ENCODE results near the gene SLC22A4. TPM values are rescaled to one million over a fixed set of nuclear protein-coding genes. Genes with fewer than 3 reads are reported as not detected.

The SLC22A4 gene
- total RNA-seq, 1 experiment from 2014 or later: 0.72 TPM

DNA sequence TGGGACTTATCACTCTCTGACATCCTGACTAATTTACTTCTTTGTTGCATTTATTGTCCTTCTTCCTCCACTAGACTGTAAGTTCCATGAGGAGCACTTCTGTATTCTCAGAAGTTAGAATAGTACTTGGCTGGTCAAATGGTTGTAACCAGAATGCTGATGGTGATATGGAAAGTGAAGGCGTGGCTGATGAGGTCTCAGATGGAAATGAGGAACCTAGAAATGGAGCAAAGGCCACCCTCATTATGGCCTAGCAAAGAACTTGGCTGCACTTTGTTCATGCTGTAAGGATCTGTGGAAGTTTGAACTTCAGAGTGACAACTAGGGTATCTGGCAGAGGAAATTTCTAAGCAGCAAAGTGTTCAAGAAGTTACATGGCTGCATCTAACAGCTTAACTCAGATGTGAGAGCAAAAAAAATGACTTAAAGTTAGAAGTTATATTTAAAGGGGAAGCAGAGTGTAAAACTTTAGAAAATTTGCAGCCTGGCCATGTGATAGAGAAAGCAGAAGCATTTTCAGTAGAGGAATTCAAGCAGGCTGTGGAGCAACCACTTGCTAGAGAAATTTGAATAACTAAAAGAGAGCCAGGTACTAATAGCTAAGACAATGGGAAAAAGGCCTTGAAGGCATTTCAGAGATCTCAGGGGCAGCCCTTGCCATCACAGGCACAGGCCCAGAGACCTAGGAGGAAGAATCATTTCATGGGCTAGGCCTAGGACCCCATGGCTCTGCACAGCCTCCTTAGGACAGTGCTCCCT lies 60.4 kb downstream of the SLC22A4 start:
- Histone ChIP-seq H2BK15ac (ENCODE audit: low read depth, low read length) (no peak overlapping the region), H3K27me3 (ENCODE audit: insufficient read depth, low read length) (no peaks in the 10 kb centered on the region), H3T11ph (ENCODE audit: low read length) (no peak overlapping the region), H3K4ac (ENCODE audit: low read depth, low read length) (no peak overlapping the region), H2AK5ac (ENCODE audit: insufficient read length, low read length) (no peak overlapping the region), H3K23ac (ENCODE audit: insufficient read length, low read depth, low read length) (no peak overlapping the region), H3K9me3 (ENCODE audit: control insufficient read depth, low read depth, low read length) (peaks cover 12% of the 10 kb centered on the region), H4K8ac (replicated peaks; ENCODE audit: insufficient read length, low read depth, low read length) (no peak overlapping the region), H3K23me2 (ENCODE audit: insufficient read length, low read depth, low read length, poor library complexity, severe bottlenecking) (no peaks in the 10 kb centered on the region), H3K18ac (ENCODE audit: insufficient read length, low read depth, low read length) (peak overlapping the region; percentile 27), H3K79me2 (ENCODE audit: insufficient read depth, low read length) (no peaks in the 10 kb centered on the region), H3K4me1 (ENCODE audit: insufficient read depth, low read length) (peaks cover 3% of the 10 kb centered on the region; the same call in 1 of the 2 replicates), H2BK20ac (ENCODE audit: low read depth, low read length, poor library complexity, severe bottlenecking) (no peak overlapping the region), H3K4me2 (ENCODE audit: insufficient read depth, insufficient read length, low read length) (no peak overlapping the region), H3K27ac (ENCODE audit: insufficient read length, low read depth, low read length) (no peak overlapping the region), H3K79me1 (ENCODE audit: insufficient read depth, low read depth, low read length, poor library complexity, severe bottlenecking) (no peaks in the 10 kb centered on the region), H4K5ac (ENCODE audit: insufficient read length, low read depth, low read length) (no peak overlapping the region), H3K14ac (ENCODE audit: insufficient read depth, low read length) (no peak overlapping the region; the same call in 1 of the 2 replicates), H3K9ac (ENCODE audit: extremely low read depth, insufficient read length, low read length) (no peak overlapping the region), H2BK120ac (ENCODE audit: low read depth, low read length, poor library complexity, severe bottlenecking) (no peak overlapping the region), H3K56ac (ENCODE audit: insufficient read length, low read depth, low read length) (no peak overlapping the region), H2BK5ac (ENCODE audit: insufficient read length, low read length) (no peak overlapping the region), H4K20me1 (ENCODE audit: control insufficient read depth, insufficient read depth, insufficient read length) (no peaks in the 10 kb centered on the region), H2AFZ (ENCODE audit: low read length) (no peak overlapping the region), H2BK12ac (ENCODE audit: insufficient read length, low read depth, low read length) (no peak overlapping the region), H4K91ac (ENCODE audit: insufficient read length, low read depth, low read length) (no peak overlapping the region)
- peaks cover 7 to 12% of the 10 kb centered on the region in 2 experiments for H3K4me1 Mint-ChIP-seq
- TF ChIP-seq, protein P1, sequence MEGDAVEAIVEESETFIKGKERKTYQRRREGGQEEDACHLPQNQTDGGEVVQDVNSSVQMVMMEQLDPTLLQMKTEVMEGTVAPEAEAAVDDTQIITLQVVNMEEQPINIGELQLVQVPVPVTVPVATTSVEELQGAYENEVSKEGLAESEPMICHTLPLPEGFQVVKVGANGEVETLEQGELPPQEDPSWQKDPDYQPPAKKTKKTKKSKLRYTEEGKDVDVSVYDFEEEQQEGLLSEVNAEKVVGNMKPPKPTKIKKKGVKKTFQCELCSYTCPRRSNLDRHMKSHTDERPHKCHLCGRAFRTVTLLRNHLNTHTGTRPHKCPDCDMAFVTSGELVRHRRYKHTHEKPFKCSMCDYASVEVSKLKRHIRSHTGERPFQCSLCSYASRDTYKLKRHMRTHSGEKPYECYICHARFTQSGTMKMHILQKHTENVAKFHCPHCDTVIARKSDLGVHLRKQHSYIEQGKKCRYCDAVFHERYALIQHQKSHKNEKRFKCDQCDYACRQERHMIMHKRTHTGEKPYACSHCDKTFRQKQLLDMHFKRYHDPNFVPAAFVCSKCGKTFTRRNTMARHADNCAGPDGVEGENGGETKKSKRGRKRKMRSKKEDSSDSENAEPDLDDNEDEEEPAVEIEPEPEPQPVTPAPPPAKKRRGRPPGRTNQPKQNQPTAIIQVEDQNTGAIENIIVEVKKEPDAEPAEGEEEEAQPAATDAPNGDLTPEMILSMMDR (conservative IDR thresholded peaks at IDR 0.05): no peak
- H3K27me3 Mint-ChIP-seq (ENCODE audit: low read depth): no peaks in the 10 kb centered on the region
- peak; percentile 45 for DNase-seq
- H3K36me3 Mint-ChIP-seq (ENCODE audit: insufficient read depth in 1 of 3, low read depth in 3 of 3): peaks cover 8 to 21% (median 14%) of the 10 kb centered on the region in 3 experiments
- H3K27ac Mint-ChIP-seq: no peak overlapping the region
- no CpG with 5 or more reads among the region's 1 CpG for WGBS (ENCODE audit: extremely low coverage, insufficient read length, low lambda C conversion rate)
- H3K9me3 Mint-ChIP-seq: peaks cover 13 to 14% of the 10 kb centered on the region in 2 experiments
- no peak overlapping the region for H3K4me3 Mint-ChIP-seq

All from H9 (cell line).